SK-N-SH treated with all-trans-retinoic acid at 6 μM for 48 hours (cell line): ENCODE data around the gene PRKG1.

Experiments used
- ATAC-seq: fragments of 200-7000 bp; cut with Tn5 transposase; 3 replicates; pipeline ENCODE4 v1.9.1; 2020; ENCODE audit warnings: mild to moderate bottlenecking, moderate library complexity
- ARNTL ChIP-seq: fragments of 450-650 bp; formaldehyde crosslinking; IDR thresholded peaks from 2 replicates; pipeline ENCODE4 v1.5.0; 2020; ENCODE audit warnings: low read depth, mild to moderate bottlenecking, moderate library complexity, borderline replicate concordance
- BACH2 ChIP-seq: fragments of 250-450 bp; sonication (Bioruptor Pico); IDR thresholded peaks from 2 replicates; pipeline ENCODE4 v1.9.0; 2021; ENCODE audit warnings: mild to moderate bottlenecking, borderline replicate concordance
- CREB5 ChIP-seq: fragments of 250-450 bp; sonication (Bioruptor Pico); IDR thresholded peaks from 2 replicates; pipeline ENCODE4 v1.5.1; 2020; ENCODE audit warnings: low read depth, mild to moderate bottlenecking, moderate library complexity
- CSDC2 ChIP-seq: fragments of 250-450 bp; sonication (Bioruptor Pico); IDR thresholded peaks from 2 replicates; pipeline ENCODE4 v1.5.0; 2020; ENCODE audit warnings: mild to moderate bottlenecking, moderate library complexity
- CSRNP3 ChIP-seq: fragments of 250-450 bp; sonication (Bioruptor Pico); IDR thresholded peaks from 2 replicates; pipeline ENCODE4 v1.5.1; 2021; ENCODE audit warnings: mild to moderate bottlenecking, moderate library complexity
- ESRRG ChIP-seq: fragments of 250-450 bp; sonication (Bioruptor Pico); IDR thresholded peaks from 2 replicates; pipeline ENCODE4 v1.6.1; 2021; ENCODE audit warnings: mild to moderate bottlenecking
- GLIS3 ChIP-seq: fragments of 250-450 bp; sonication (Bioruptor Pico); IDR thresholded peaks from 2 replicates; pipeline ENCODE4 v1.5.0; 2020; ENCODE audit warnings: mild to moderate bottlenecking, moderate library complexity
- ISL1 ChIP-seq: fragments of 250-450 bp; sonication (Bioruptor Pico); IDR thresholded peaks from 2 replicates; pipeline ENCODE4 v2.1.2; 2022; ENCODE audit warnings: mild to moderate bottlenecking, moderate library complexity
- OSR1 ChIP-seq: fragments of 250-450 bp; sonication (Bioruptor Pico); IDR thresholded peaks from 2 replicates; pipeline ENCODE4 v1.8.0; 2022; ENCODE audit warnings: moderate library complexity, mild to moderate bottlenecking, inconsistent platforms
- PATZ1 ChIP-seq: fragments of 250-450 bp; sonication (Bioruptor Pico); IDR thresholded peaks from 2 replicates; pipeline ENCODE4 v1.8.0; 2020; ENCODE audit warnings: mild to moderate bottlenecking, moderate library complexity, borderline replicate concordance
- POU6F1 ChIP-seq: fragments of 250-450 bp; sonication (Bioruptor Pico); IDR thresholded peaks from 2 replicates; pipeline ENCODE4 v1.8.0; 2021; ENCODE audit warnings: low read depth, mild to moderate bottlenecking, moderate library complexity, borderline replicate concordance
- PPARA ChIP-seq: fragments of 250-450 bp; sonication (Bioruptor Pico); IDR thresholded peaks from 2 replicates; pipeline ENCODE4 v1.5.0; 2020; ENCODE audit warnings: mild to moderate bottlenecking, borderline replicate concordance
- RARB ChIP-seq: fragments of 250-450 bp; sonication (Bioruptor Pico); IDR thresholded peaks from 2 replicates; pipeline ENCODE4 v1.8.0; 2021; ENCODE audit warnings: mild to moderate bottlenecking, moderate library complexity
- SNAI2 ChIP-seq: fragments of 250-450 bp; sonication (Bioruptor Pico); IDR thresholded peaks from 2 replicates; pipeline ENCODE4 v1.5.0; 2020; ENCODE audit warnings: mild to moderate bottlenecking, moderate library complexity
- TCF4 ChIP-seq: fragments of 250-450 bp; sonication (Bioruptor Pico); IDR thresholded peaks from 2 replicates; pipeline ENCODE4 v1.8.0; 2021; ENCODE audit warnings: mild to moderate bottlenecking, moderate library complexity, borderline replicate concordance
- TOX ChIP-seq: fragments of 250-450 bp; sonication (Bioruptor Pico); IDR thresholded peaks from 2 replicates; pipeline ENCODE4 v1.8.0; 2021; ENCODE audit warnings: mild to moderate bottlenecking, moderate library complexity, borderline replicate concordance
- TSHZ2 ChIP-seq: fragments of 250-450 bp; sonication (Bioruptor Pico); IDR thresholded peaks from 2 replicates; pipeline ENCODE4 v1.5.0; 2020; ENCODE audit warnings: mild to moderate bottlenecking, moderate library complexity
- ZC3H10 ChIP-seq: fragments of 250-450 bp; sonication (Bioruptor Pico); IDR thresholded peaks from 2 replicates; pipeline ENCODE4 v1.5.1; 2021; ENCODE audit warnings: mild to moderate bottlenecking, moderate library complexity
- ZFP3 ChIP-seq: fragments of 250-450 bp; sonication (Bioruptor Pico); IDR thresholded peaks from 2 replicates; pipeline ENCODE4 v1.5.0; 2020; ENCODE audit warnings: mild to moderate bottlenecking, moderate library complexity
- ZNF565 ChIP-seq: fragments of 450-650 bp; formaldehyde crosslinking; conservative IDR thresholded peaks from 2 replicates; pipeline ENCODE4 v1.5.0; 2020; ENCODE audit warnings: low read depth, mild to moderate bottlenecking, moderate library complexity
- ZNF70 ChIP-seq: fragments of 450-650 bp; formaldehyde crosslinking; IDR thresholded peaks from 2 replicates; pipeline ENCODE4 v1.5.0; 2020; ENCODE audit warnings: mild to moderate bottlenecking, moderate library complexity

PRKG1 gene

GRCh38 chr10:51251110-51251509 lies 176.8 kb downstream of the PRKG1 start (continued):
- TF ChIP-seq TSHZ2 = no peak
- TF ChIP-seq CREB5 (CRISPR knock-in tag) = peak; percentile 55; the same call in 1 of the 2 replicates
- no peak for TF ChIP-seq ZFP3 (CRISPR knock-in tag)
- no peak for TF ChIP-seq TCF4 (CRISPR knock-in tag)
- no peak for TF ChIP-seq BACH2 (CRISPR knock-in tag)
- peak; percentile 96 for TF ChIP-seq ISL1 (CRISPR knock-in tag)
- no peak for TF ChIP-seq PPARA (CRISPR knock-in tag)

GRCh38 chr10:51255381-51255780 lies 181.1 kb downstream of the PRKG1 start:
- no peak for ATAC-seq
- TF ChIP-seq ZC3H10 (CRISPR knock-in tag) = no peak
- no peak for TF ChIP-seq ESRRG (CRISPR knock-in tag)
- TF ChIP-seq TCF4 (CRISPR knock-in tag) = no peak
- no peak for TF ChIP-seq RARB (CRISPR knock-in tag)
- no peak for TF ChIP-seq OSR1 (CRISPR knock-in tag)
- TF ChIP-seq TOX (CRISPR knock-in tag) = no peak

- TF ChIP-seq CSDC2 (CRISPR knock-in tag) = no peak
- TF ChIP-seq GLIS3 (CRISPR knock-in tag) = no peak
- TF ChIP-seq CREB5 (CRISPR knock-in tag) = no peak
- TF ChIP-seq ZFP3 (CRISPR knock-in tag) = no peak
- TF ChIP-seq PATZ1 (CRISPR knock-in tag) = no peak
- no peak for TF ChIP-seq ZNF565 (CRISPR knock-in tag)
- no peak for TF ChIP-seq PPARA (CRISPR knock-in tag)
- ATAC-seq = no peak
Observed at GRCh38 chr10:51257511-51258248, 183.4 kb downstream of the PRKG1 start.

GRCh38 chr10:51260376-51260775 lies 186.1 kb downstream of the PRKG1 start:
- no peak for ATAC-seq
- TF ChIP-seq SNAI2 (CRISPR knock-in tag) (no peak), ZNF70 (CRISPR knock-in tag) (no peak), PPARA (CRISPR knock-in tag) (no peak), ZFP3 (CRISPR knock-in tag) (no peak), CSRNP3 (CRISPR knock-in tag) (no peak), TCF4 (CRISPR knock-in tag) (no peak), ARNTL (no peak), ZC3H10 (CRISPR knock-in tag) (no peak), ESRRG (CRISPR knock-in tag) (no peak), ISL1 (CRISPR knock-in tag) (no peak), ZNF565 (CRISPR knock-in tag) (no peak), PATZ1 (CRISPR knock-in tag) (no peak), POU6F1 (no peak)
